GM19395 (cell line): ENCODE measurements around the gene TSC22D3.
"Not testable (repeated sequence)": the region's sequence is repeated elsewhere in the genome, so short reads cannot be mapped to it uniquely, and the experiment has no call there.

Source experiments
- ATAC-seq: cut with Tn5 transposase; IDR thresholded peaks from one replicate; pipeline ENCODE4 v1.9.1; 2021; ENCODE audit warnings: mild to moderate bottlenecking, moderate library complexity; ENCODE audit not compliant: unreplicated experiment

The TSC22D3 gene

DNA sequence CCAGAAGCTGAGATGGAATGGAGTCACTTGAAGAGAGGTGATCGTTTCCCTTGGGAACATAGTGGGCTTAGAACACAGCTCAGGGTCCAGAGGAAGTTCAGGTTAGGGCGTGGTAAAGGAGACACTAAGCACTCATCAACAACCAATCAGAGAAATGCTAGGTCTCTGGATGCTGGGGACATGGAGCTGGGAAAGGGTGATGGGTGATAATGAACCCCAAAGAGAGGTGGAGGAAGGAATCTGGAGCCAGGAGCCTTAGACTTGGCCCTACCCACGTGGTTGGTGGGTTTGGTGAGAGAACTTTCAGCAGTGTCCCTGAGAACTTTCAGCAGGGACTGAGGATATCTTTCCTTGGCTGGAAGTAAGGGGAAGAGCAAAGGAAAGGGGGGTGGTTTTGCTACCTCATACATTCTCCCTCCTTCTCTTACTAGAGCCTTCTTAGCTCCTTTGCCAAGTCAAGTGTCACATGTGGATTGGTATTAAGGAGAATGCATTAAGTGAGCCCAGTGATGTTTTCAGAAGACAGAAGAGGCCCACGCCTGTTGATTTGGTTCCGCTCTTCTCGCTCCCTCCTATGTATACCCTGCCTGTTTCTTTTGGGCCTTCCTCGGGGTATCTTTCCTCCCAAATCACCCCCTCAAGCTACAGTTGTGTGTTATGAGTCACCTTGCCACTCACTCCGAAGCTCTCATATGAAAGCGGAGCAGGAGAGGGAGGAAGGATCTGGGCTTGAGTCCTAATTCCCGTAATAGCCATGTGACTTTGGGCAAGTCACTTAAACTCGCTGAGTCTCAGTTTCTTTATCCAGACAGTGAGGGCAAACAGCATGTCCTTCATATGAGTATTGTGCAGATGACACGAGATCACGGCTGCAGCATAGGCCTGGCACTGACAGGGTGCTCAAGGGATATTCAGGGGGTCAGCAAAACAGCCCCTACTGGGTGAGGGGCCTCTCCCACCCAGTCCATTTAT, 63.1 kb downstream of the TSC22D3 start:
- ATAC-seq, result no peak

DNA sequence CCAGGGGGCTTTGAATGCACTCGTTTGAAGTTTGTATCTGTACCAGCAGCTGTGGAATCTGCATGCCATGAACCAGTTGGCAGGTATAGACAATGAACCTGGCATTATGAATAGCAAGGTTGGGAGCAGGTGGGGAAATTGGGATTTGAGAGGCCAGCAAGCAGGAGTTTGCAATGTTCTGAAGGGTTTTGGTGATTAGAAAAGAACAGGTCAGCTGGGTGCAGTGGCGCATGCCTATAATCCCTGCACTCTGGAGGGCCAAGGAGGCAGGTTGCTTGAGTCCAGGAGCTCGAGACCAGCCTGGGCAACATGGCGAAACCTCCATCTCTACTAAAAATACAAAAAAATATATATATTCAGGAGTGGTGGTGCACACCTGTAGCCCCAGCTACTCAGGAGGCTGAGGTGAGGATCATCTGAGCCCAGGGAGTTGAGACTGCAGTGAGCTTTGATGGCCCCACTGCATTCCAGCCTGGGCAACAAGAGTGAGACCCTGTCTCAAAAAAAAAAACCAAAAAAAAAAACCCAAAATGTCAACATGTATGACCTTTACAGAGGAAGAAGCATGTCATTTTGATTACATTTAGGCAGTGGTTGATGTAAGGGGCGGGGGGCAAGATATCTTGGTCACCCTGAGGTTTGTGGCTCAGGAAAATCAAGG, 63.9 kb downstream of the TSC22D3 start:
- no peak for ATAC-seq

DNA sequence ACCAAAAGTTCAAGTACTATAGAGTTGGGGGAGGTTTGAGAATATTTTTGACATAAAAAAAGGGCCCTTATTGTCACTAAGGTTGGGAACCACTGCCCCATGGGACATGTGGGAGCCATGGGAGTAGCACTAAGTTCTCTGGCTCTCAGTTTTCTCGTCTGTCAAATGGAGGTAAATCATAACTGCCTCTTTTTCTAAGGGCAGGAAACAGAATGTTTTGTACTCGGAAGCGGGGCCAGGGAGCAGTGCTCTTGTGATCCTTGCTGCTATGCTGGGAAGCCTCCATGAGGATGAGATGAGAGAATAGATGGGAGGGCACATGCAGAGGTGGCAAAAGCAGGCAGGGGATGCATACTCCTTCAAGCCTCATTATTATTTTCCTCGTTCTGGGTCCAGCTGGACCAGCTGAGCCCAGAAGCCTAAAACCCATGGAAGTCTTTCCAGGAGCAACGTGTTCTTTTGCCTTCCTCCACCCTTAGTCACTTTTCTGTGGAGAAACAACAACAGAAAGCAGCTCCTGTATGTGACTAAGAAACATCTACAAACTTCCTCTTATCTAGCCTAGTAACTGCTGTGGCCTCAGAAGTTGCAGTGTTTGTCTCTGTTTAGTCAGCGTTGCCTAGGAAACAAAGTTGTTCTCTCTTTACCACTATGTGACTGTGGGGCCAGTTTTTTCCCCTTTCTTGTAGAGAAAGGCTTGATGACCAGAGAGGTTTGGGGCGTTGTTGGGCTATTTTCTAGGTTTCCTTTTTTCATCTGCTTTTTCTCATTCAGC, 64.8 kb downstream of the TSC22D3 start:
- peak; percentile 98 for ATAC-seq

DNA sequence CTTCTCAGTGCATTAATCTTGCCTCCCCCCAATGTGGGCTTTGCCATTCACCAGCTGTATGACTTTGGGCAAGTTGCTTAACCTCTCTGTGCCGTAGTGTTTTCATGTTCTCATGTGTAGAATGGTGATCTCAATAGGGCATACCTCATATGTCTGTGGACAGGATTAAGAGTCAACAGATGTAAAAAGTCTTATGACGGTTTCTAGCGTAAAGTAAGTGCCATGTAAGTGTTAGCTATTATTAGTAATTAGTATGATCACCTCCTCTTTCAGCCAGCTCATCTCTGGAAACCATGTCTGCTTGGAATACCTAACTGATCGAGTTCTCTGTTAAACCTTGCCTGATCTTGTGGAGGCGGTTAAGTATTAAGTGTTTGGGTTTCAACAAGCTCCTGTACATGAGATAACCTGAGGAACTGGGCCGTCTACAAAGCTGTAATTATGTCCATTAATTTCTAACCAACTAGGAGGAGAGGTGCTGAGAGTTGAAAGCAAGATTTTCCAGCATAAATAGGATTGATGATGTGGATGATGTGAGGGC, 66.3 kb downstream of the TSC22D3 start:
- ATAC-seq, result peak; percentile 42

DNA sequence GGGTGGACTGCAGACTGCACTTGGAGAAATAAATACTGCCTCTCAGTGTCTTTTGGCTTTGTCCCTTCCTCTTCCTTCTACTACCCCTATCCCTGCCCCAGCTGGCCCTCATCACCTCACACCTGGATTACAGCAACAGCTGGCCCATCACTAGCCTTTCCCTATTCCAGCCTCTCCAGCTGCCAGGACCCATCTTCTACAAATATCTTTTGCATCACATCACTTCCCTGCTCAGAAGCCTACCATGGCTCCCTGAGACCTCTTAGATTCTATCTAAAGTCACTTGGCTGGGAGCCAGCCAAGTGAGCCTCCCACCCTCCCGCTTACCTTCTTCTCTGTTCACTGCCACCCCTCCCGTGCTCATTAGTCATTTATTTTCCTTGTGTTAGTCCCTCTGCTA, 66.8 kb downstream of the TSC22D3 start:
- ATAC-seq, result no peak

DNA sequence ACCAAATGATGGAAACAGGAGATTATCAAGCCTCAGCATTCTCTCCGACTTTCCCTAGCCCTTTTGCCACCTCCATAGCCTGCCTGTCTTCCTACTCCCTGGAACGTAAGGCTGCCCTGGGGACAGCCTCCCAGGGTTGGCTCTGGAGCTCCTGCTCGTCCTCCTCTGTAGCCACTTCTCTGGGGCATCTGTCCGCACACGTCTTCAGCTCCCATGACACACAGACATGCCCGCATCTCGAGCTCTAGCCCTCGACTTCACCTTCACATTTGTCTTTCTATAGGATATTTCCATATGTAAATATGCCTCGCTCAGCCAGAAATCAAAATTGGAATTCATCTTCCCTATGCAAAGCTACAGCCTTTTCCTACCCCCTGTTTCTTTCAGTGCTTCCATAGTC, 67.7 kb downstream of the TSC22D3 start:
- ATAC-seq, result no peak

DNA sequence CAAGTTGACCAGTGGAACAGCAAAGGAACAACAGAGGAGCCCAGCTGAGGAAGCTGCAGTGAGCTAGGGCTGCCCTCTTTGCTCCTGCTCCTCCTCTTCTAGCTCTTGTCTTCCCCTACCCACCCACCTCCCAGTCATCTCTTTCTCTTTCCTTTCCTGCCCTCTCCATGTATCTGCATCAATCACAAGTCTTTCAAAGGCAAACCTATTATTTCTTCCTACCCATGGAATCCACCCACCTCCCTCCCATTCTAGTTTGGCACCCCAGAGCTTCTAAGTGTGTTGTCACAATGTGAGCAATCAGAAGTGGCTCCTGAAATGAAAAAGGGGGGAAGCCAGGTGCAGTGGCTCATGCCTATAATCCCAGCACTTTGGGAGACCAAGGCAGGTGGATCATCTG, 69.3 kb downstream of the TSC22D3 start:
- no peak for ATAC-seq

DNA sequence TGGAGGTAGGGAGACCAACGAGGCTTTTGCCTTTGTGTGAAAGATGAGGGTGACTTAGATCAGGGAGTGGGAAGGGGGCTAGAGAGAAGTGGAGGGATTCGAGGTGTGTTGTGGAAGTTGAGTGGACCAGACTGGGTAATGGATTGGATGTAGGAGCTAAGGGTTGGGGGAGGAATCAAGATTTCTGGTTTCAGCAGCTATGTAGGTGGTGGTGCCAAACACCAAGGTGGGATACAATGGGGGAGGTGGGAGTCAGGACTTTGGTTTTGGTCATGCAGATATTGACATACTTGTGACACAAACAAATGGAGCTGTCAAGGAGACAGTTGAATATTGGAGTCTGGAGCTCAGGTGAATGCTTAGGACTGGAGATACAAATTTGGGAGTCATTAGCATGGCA, 71.0 kb downstream of the TSC22D3 start:
- ATAC-seq, result no peak

DNA sequence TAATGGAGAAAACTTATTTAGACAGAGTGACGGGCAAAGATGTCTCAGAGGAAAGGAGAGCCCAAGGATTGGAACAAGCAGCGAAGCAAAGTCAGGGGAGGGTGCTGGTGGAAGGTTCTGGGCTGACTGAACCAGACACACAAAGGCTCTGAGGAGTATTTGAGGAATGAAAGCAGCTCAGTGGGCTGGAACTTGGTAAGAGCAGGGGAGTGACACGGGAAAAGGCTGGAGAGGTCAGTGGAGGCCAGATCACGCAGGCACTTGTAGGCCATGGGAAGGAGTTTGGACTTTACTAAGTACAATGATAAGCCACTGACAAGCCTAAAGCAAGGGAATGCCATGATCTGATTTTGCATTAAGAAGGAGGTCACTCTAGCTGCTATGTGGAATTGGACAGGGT, 71.4 kb downstream of the TSC22D3 start:
- ATAC-seq, result no peak

DNA sequence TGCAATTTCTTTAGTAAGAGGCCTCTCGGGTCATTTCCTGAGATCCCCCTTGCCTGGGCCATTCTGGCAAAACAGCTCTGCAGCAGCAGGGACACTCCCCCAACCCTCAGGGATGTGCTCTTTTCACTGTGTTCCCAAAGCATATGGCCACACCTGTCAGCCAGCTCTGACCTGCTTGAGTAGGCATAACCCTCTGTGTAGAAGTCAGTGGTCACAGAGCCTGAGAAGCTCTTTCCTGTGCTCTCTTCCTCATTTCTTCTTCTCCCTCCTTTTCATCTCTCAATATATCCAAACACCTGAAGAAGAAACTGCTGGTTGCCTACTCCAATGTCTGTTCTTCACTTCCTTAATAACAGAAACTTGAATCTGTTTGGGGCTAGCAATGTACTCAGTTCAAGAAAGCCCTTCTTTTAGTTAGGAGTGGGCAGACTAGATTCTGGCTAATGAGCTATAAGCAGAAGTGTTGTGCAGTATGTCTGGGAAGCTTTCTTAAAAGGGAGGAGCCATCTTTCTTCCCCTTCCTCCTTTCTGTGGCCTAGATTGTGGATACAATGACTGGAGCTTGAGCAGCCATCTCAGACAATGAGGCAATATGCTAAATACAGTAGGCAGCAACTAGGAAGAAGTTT, 74.0 kb downstream of the TSC22D3 start:
- ATAC-seq, result peak; percentile 90

DNA sequence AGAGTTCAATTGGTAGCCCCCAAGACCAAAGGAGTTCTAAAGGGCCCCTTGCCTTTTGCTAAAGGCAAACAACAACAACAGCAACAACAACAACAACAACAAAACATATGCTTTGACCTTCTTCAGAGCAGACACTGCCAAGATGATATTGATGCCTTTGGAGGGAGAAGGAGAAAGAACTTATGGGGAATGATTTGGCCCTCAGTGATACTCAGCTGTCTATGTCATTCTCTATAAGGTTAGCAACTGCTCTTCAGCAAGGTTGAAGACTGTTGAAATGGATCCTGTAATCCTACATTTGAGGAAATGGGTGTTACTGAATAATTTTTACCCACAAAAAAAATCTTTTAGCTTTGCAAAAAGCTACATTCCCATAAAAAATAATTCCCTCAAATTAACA, 74.8 kb downstream of the TSC22D3 start:
- no peak for ATAC-seq

DNA sequence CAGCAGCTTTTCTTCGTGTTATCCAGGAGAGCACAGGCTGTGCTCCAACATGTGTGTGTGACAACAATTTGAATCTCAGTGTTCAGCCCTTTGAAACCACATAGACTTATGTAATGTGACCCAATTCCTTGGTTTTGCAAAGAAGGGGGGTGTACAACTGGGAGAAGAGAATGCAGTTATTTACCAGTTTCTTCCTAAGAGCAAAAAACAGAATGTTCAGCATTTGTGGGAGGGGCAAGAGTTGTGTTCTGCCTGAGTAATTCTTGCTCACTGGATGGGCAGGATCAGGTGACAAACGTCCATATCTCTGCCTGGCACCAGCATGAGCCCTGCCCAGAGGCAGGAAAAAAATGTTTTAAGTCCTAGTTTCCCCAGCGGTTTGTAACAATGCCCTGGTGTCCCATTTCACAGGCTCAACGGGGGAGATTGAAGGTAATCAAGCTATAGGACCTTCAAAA, 75.2 kb downstream of the TSC22D3 start:
- no peak for ATAC-seq

DNA sequence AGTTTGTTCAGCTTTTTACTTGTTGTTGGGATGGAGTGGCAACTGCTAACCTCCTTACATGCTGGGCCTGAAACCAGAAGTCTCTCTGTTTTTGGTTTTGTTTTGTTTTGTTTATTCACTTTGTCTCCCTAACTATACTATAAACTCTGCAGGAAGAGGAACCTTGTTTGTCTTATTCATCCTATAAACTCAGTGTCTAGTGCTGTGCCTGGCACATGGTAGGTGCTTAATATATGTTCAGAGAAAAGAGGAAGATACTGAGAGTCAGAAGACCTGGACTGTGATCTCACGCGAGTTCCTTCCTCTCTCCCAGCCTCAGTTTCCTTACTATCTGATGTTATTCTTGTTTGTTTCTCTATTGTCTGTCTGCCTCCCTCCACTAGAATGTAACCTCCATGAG, 76.0 kb downstream of the TSC22D3 start:
- ATAC-seq, result no peak

DNA sequence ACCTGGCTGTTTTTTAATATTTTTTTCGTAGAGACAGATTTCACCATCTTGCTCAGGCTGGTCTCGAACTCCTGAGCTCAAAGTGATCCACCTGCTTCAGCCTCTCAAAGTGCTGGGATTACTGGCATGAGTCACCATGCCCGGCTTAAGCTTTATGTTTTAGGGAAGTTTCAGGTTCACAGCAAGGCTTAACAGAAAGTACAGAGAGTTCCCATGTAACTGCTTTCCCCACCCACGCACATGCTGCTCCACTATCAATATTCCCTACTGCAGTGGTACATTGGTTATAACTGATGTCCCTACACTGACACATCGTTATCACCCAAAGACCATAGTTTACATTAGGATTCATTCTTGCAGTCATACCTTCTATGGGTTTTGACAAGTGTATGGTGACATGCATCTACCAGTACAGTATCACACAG, 84.6 kb downstream of the TSC22D3 start:
- no peak for ATAC-seq

DNA sequence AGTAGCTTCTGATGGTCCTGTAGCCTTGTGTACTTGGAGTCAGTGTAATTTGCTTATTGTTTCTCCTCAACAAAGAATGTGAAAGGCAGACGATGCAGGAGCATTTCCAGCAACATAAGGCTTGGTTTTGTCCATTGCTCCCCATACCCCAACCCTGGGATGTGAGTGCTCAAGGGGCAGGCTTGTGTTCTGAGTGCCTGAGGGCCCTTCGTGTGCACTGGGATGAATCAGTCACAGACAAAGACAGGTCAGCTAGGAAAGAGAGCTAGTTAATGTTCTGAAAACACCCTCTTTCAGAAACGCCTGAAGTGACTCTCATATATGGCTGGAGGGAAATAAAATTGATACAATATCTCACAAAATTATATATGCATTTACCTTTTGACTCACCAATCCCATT, 88.1 kb downstream of the TSC22D3 start:
- no peak for ATAC-seq

DNA sequence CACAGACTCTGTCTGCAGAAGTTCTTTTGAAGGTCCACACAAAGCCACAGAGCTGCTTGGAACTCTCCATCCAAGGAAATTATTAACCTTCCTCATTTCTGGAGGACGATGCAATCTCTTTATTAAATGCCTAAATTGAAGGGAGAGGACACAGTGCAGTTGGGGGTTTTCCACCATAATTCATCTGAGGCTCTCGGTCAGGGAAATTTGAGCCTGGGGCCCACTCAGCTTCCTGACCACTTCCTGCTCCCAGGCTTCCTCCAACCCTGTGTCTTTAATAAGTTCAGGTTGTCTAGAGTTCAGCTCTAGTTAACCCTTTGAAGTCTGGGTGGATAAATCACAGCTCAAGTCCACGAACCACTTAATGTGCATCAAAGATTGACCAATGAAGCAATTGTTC, 88.8 kb downstream of the TSC22D3 start:
- no peak for ATAC-seq

DNA sequence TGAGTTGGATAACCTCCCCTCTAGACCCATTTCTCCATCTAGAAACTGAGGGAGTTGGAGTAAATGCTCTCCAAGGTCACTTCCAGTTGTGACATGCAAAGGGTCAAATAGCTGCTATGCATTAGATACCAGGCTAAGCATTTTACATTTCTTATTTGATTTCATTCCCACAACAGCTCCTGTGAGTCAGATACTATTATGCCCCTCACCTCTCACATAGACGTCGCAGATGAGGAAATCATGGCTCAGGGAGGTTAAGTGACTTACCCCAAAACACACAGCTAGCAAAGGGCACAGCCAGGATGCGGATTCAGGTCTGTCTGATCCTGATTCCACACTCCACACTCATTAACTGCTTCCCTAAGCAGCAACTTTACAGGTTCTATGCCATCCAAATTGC, 89.6 kb downstream of the TSC22D3 start:
- no peak for ATAC-seq

DNA sequence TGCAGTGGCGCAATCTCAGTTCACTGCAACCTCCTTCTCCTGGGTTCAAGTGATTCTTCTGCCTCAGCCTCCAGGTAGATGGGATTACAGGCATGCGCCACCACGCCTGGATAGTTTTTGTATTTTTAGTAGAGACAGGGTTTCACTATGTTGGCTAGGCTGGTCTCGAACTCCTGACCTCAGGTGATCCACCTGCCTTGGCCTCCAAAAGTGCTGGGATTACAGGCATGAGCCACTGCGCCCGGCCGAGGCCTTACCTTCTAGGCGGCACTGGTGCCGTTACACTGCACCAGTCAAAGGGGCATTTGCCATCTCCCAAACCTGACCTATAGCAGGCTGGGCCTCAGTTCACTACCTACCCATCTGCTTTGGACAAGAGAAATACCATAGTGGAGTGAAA, 90.0 kb downstream of the TSC22D3 start:
- ATAC-seq, result not testable (repeated sequence)

DNA sequence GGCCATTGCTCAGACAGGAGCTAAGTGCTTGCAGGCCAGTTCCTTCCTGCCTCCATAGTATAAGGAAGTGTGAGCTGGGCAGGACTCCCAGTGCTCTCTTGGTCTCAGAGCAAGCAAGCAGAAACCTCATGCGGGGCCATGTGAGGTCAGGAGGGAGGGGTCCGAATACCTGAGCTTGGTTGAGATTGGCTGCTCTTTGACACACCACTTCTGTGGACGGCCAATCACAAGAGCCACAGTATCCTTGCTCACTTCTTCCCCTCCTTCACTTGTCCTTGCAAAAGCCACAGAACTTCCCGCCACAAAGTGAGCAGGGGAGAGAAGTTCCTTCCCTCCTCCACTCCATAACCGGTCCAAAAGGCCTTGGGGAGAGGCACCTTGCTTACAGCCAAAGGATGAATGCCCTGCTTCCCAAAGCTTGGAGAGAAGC, 90.6 kb downstream of the TSC22D3 start:
- ATAC-seq, result peak; percentile 98

DNA sequence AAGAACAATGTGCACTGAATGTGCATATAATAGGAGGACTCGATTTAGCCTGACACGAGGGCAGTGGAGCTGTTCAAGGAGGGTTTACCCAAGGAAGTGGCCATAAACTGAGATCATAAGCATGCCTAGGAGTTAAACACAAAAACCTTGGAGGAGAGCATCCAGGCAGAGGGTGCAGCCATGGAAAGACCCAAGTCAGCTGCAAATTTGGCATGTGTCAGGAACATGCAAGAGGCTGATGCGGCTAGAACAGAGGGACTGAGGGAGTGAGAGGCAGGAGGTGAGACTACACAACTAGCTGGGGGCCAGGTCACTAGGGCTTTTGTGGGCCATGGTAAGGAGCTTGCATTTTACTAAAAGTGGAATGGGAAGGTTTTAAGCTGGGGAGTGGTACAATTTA, 91.7 kb downstream of the TSC22D3 start:
- no peak for ATAC-seq
